ENCODE results near the gene PSKH1.

DNA sequence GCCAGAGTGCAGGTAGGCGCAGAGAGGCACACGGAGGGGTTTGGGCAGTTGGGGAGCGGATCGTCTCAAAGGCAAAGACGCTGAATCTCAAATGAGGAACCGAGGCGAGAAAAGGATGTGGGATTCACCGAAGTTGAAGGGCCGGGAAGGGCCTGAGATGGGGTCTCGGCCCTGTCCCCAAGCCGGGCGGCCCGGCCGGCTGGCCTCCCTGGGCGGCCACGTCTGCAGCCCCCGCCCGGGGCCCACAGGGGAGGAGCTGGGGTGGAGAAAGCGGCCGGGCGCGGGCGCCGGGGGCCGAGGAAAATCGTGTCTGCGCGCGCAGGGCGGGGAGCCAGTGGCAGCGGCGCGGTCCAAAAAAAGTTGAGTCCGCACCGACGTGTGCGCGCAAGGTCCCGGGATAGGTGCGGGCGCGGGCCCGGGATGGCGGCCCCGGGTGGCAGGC is 74.9 kb downstream of the PSKH1 start:
- TF ChIP-seq, protein P1, sequence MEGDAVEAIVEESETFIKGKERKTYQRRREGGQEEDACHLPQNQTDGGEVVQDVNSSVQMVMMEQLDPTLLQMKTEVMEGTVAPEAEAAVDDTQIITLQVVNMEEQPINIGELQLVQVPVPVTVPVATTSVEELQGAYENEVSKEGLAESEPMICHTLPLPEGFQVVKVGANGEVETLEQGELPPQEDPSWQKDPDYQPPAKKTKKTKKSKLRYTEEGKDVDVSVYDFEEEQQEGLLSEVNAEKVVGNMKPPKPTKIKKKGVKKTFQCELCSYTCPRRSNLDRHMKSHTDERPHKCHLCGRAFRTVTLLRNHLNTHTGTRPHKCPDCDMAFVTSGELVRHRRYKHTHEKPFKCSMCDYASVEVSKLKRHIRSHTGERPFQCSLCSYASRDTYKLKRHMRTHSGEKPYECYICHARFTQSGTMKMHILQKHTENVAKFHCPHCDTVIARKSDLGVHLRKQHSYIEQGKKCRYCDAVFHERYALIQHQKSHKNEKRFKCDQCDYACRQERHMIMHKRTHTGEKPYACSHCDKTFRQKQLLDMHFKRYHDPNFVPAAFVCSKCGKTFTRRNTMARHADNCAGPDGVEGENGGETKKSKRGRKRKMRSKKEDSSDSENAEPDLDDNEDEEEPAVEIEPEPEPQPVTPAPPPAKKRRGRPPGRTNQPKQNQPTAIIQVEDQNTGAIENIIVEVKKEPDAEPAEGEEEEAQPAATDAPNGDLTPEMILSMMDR (IDR thresholded peaks at IDR 0.05; ENCODE audit: poor library complexity) = no peak
- TF ChIP-seq EZH2 (IDR thresholded peaks at IDR 0.05; ENCODE audit: borderline replicate concordance) = no peak
